HG03378 (cell line): ENCODE measurements around the gene RLF.

Source experiments
- ATAC-seq: cut with Tn5 transposase; IDR thresholded peaks from one replicate; pipeline ENCODE4 v1.9.1; 2021; ENCODE audit warnings: mild to moderate bottlenecking, moderate library complexity; ENCODE audit not compliant: unreplicated experiment

The RLF gene

DNA sequence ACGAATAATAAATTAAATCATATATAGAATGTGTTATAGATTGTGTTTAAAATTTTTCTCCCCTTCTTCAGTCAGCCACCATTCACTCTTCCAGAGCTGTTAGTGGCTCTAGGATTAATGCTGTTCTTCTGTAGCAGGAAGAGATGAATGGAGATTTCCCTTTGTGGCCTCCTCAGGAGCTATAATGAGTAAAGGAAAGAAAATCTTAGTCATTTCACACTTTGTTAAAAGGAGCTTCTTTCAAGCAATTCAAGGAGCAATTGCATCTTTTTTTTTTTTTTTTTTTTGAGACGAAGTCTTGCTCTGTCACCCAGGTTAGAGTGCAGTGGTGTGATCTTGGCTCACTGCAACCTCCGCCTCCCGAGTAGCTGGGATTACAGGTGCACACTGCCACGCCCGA is 62.9 kb downstream of the RLF start:
- ATAC-seq: no peak

DNA sequence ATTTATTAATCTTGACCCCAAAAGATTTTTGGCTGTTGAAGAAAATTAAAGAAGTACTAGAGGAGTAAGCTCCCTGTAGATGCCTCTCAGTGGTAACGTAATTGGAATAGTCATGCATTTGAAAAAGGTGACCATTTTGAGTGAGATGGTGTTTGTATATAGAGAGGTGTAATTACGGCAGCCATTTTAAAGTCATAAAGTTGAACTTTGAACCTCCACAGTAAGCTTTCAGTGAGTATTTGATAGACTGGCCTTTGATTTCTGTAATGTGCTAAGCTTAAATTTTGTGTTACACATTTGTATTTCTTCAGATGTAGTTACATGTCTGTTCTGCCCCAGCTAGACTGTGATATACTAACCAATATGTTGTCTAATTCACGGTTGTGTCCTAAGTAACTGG is 65.0 kb downstream of the RLF start:
- no peak for ATAC-seq

DNA sequence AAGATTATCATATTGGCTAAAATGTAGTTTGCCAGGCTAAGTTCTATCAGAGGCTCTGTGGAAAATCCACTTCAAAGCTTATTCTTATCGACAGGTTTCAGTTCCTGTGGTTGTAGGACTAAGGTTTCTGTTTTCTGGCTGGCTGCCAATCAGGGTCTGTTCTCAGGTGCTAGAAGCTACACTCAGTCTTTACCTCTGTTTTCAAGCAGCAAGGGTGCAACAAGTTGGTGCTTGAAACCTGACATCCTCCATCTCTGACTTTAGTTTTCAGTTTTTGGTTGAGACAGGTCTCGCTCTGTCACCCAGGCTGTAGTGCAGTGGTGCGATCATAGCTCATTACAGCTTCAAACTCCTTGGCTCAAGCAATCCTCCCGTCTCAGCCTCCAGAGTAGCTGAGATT is 71.3 kb downstream of the RLF start:
- peak; percentile 93 for ATAC-seq

DNA sequence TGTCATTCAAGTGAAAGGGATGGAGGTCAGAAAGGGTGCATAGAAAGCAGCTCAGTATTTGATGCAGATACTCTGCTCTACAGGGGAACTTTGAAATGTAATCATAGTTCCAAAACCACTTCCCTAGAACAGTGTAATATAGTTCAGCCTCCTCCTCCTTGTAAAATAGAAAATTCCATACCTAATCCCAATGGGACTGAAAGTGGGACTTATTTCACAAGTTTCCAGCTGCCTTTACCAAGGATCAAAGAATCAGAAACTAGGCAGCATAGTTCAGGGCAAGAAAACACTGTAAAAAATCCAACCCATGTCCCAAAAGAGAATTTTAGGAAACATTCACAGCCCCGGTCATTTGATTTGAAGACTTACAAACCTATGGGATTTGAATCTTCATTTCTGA is 78.4 kb downstream of the RLF start:
- ATAC-seq: no peak

DNA sequence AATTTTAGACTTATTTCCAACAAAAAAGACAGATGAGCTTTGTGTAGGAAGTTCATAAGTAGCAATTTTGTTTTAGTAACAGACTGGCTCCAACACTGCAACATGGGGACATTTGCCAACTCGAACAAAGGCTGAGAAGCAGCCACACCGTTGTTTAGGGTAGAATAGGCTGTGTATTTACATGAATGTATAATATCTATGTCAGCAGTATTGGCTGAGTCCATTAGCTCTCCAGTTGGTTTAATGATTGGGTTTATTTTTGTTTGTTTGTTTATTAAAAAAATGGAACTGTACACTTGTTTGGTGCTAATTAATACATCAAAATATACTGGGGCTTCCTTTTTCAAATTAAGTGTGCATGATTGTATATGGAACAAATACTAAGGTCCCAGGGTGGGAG is 79.2 kb downstream of the RLF start:
- no peak for ATAC-seq

DNA sequence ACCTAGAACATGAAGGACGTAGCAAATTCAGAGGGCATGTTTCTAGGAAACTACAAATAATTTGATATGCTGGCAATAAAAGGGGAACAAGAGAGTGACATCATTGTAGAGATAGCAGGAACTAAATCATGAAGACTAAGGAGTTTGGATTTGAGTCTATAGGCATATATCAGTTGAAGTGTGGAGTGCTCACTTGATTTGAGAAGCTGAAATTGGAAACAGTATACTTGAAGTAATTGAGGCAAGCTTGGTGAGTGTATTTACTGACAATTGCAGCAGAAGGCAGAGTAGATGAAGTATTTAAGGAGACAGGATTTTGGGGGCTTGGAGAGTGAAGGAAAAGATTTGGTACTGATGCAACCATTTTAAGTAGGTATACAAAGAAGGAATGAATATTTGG is 80.2 kb downstream of the RLF start:
- ATAC-seq: no peak

DNA sequence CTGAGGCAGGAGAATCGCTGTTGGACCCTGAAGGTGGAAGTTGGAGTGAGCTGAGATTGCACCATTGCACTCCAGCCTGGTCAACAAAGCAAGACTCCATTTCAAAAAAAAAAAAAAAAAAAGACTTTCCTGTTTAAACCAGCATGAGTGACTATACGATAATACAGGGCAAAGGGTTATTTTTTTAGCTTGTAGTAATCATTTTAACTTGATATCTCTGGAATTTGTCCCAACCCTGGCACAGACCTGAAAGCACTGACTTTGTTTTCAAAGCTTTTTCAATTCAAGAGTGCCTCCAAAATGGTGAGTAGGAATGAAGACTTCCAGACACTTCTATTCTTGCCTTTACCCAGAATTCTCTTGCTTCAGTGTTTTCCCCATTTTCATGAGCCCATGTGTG is 82.2 kb downstream of the RLF start:
- ATAC-seq: no peak

DNA sequence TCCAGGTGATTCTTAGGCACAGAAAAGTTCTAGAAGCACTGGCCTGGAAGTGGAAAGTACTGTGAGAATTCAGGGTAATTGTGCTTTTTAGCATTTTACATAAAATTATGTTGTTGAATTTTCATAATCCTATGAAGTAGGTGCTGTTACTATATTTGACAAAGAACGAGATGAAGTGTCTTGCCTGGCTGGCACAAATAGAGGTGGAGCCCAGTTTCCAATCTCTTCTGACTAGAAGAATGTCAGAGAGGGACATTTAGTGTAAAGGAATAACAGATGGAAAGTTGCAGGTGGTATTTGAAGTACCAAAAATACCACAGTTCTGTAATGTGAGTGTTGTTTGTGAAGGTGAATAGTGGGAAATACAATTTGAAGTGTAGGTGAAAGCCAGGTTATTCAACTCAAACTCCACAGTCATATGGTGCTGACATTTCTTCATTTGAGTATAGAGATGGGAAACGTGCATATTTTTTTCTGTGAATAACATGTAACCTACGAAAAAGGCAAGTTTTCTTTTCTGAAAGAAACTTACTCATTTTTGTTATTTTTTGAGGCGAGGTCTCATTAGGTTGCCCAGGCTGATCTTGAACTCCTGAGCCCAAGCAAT is 83.1 kb downstream of the RLF start:
- ATAC-seq: no peak

DNA sequence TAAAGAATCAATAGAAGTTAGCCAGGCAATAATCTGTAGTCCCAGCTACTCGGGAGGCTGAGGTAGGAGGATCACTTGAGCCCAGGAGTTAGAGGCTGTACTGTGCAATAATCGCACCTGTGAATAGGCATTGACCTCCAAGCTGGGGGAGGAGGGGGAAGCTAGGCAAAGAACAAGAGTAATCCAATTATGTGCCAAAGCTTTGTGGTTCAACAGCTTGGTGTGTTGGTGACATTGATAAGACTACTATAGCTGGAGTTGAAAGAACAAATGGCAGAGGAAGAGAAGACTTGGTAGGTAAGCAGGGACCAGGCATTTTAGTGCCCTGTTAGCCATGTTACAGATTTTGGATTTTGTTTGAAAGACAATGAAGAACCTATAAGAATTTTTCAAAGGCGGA is 84.5 kb downstream of the RLF start:
- no peak for ATAC-seq

DNA sequence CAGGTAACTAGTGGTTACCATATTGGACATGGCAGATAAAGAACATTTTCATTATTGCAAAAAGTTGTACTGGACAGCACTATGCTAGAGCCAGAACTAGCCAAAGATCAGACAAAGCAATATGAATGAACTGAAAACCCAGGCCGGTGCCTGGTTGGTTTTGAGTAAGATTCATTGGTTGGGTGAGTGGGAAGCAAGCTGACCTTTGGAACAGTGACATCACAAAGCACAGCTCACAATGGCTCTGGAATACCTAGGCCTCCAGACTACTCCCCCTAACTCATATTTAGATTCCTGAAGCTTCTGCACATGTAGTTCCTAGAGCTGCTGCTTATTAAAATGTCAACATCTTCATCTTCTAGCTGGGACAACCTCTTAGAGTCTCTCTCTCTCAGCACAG is 86.5 kb downstream of the RLF start, which contains the start of gene TMCO2:
TMCO2 (plus strand) TSS at position 283 of the 400 bp plus-strand sequence; CDS start at position 340, 57 bp downstream.
- no peak for ATAC-seq

DNA sequence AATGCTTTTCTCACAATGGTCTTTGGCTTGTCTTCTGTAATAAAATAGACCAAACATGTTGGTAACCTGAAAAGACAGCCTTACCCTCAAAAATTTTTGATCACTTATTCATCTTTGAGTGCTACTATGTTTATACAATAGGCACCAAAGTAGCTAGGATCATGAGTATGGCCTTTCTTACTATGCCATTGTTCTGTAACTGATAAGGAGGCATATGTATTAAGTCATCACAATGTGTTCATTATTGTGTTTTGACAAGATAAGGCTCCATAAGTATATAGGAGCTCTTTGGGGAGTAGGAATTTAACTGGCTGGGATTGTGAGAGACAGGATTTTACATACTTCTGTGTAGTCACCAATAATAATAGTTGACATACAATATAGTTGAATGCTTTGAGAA is 87.2 kb downstream of the RLF start:
- ATAC-seq: no peak

DNA sequence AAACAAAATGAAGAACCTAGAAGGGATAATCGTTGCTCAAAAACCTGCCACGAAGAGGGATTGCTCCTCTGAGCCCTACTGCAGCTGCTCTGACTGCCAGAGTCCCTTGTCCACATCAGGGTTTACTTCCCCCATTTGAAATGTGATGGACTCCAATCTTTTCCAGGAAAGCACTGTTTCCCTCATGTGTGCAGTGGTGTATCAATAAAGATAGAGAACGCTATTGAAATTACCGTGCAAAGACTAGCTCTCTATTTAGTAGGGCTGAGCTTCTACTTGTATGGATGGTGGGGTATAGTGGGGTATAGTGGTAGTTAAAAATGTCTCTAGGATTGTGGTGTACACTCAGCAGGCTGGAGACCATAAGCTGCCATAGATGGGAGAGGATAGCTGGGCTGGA is 90.3 kb downstream of the RLF start:
- ATAC-seq: no peak

DNA sequence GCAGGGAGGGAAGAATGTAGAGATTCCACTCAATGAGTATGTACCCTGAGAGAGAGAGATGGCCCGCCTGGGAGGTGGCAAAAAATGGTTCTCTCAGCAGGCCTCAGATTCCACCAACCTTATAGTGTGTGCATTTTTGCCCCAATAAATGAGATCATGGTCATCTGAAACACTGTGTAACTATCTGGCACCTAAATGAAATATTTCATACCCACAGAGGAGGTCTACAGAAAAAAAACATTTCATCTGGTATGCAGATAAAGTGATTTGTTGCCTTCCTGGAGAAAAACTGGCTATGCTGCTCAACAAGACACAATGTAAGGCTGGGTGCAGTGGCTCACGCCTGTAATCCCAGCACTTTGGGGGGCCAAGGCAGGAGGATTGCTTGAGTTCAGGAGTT is 91.4 kb downstream of the RLF start:
- no peak for ATAC-seq

DNA sequence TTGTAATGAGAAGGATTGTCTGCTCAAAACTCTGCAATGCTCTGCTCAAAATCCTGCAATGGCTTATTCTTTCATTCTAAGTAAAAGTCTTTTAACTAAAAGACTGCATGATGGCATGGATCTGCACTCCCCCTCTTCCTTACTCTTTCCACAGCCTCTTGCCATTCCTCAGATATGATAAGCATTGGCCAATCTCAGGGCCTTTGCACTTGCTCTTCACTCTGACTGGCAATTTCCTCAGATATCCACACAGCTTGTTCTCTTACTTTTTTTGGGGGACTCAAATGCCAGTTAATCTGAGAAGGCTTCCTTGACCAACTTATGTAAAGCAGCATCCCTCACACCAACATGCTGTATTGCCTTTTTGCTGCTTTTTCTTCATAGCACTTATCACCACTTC is 94.0 kb downstream of the RLF start:
- ATAC-seq: no peak

DNA sequence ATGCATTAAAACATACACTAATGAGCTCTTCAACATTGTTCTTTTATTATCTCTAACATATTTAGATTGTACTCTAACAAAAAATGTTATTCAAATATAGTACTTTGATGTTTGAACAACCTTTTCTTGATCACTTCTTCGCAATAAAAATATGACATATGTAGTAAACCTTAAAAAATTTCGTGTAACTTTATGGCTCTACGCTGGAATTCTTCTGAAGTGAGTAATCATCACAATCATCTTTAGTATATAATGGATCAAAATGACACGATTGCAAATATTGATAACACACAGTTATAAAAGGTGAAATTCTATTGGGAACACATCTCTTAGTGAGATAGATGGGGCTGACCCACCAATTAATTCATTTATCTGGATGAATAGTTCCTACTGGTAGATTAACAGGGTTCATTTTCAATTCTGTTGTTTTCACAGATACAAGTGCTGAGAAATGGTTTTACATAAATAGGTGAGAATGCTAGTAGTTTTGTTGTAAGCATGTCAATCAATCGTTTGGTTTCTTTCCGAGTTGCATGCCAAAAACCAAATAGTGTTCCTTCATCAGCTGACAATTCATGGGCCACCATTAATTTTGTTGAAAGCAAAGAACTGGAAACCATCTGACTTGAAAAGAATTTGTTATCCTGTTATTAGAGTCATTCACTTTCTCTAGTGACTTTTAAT is 95.4 kb downstream of the RLF start:
- no peak for ATAC-seq

DNA sequence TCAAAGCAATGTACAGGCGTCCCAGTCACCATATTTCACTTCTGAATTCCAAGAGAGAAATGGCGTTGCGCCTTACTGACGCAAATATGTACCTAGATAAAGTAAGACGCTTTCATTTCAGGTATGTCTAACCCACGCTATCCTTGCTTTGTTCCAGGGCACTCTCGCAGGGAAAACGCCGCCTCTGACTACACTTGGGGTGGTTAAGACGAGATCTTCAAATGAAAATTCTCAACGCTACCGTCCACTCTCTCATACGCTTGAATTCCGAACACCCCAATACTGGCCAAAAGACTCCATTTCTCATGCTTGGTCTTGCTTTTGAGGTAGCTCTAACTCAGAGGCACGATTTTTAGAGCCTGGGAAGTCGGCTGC is 96.1 kb downstream of the RLF start:
- ATAC-seq: peak; percentile 17

DNA sequence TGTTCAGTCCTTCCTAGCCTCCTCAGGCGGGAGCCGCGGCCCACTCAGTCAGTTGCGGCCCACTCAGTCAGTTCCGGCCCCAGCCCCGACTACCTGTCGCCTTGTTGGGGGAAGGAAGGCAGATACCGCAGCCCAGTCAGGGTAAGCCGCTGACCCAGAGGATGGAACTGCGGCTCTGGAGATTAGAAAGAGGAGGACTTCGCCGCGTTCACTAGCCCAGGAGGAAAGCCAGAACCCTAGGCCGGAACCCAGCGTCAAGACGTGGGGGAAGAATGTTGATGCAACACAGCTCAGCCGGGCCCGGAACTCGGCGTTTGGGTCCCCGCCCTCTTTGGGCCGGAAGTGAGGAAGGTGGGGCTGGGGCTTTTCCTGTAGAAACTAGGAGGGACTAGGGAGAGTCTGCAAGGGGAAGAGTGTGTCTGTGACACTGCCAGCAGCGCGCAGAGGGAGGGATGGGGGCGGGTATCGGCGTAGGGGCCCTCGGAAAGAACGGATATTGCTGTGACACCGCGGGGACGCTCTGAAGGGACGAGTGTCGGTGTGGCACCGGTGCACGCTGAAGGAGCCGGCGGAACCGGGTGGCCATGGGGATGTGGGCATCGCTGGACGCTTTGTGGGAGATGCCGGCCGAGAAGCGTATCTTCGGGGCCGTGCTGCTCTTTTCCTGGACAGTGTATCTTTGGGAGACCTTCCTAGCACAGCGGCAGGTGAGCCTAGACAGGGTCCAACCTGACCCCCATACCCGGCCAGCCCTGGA is 96.7 kb downstream of the RLF start, which contains the start of gene ZMPSTE24:
ZMPSTE24 (plus strand) TSS at position 549 of the 757 bp plus-strand sequence; CDS start at position 585, 36 bp downstream.
- peak; percentile 84 for ATAC-seq

DNA sequence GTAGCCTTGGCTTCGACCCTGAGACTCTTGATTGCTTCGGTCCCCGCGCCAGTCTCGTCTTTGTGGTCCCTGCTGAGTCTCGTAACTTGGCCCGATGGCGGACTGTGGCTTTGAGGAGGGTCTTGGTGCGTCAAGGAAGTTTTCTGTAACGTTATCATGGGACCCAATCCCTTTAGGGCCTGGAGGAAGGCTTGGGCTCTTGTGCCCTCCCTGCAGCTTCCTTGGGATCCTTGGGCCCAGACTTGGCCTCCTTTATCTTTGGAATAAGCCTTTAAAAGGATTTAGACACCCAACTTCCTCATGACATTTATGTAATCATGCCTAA is 97.2 kb downstream of the RLF start:
- ATAC-seq: no peak

DNA sequence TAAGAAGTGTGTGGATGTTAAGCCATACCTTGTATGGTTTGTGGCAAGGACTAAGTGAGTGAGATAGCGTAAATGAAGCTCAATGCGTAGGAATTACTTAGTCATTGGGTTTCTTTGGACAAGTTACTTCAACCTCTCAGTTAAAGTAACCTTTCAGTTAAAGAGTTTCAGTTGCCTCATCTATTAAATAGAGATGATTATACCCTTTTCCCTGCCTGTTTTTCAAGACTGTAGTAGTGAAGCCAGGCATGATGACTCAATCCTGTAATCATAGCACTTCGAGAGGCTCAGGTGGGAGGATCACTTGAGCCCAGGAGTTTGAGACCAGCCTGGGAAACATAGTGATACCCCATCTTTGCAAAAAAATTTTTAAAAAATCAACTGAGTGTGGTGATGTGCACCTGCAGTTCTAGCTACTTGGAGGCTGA is 103.2 kb downstream of the RLF start:
- no peak for ATAC-seq

DNA sequence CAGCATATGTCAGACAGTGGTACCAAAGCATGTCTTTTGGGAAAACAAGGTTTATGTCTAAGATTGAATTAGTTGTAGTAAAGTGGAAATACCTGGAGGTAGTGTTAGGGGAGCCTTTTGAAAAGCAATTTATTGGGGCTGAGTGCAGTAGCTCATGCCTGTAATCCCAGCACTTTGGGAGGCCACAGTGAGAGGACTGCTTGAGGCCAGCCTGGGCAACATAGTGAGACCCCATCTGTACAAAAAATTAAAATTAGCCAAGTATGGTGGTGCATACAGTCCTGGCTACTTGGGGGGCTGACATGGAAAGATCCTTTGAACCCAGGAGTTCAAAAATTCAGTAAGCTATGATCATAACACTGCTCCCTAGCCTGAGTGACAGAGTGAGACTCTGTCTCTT is 104.1 kb downstream of the RLF start:
- no peak for ATAC-seq

DNA sequence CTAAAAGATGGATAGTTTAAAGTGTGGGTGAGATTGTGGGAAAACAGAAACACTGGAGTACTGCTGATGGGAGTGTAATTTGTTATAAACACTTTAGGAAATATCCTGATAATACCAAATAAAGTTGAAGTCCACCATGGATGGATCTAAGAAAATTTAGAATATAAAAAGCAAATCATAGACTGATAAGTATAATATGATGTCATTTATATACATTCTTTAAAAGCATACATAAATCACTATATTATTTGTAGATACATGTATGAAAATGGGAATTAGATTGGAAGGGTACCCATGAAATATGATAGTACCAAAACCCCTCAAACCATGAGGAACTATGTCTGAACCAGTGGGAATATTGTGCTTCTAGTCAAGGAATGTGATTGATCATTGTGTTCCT is 104.7 kb downstream of the RLF start:
- ATAC-seq: no peak
